ENCODE measurements around the gene TPP1. TPM values are rescaled to one million over a fixed set of nuclear protein-coding genes. Genes with fewer than 3 reads are reported as not detected.

TPP1 gene
- total and polyA plus RNA-seq, 5 donors, result 52.6 to 98.3 (median 72.2) TPM

GRCh38 chr11:6608726-6609501, 10.3 kb downstream of the TPP1 start:
- intact Hi-C loops (cut with DNase I), result no loop called here
- Histone ChIP-seq H3K4me3 (ENCODE audit: low read length) (no peak overlapping the region), H3K27me3 (ENCODE audit: control insufficient read depth, insufficient read depth) (no peaks in the 10 kb centered on the region), H3K4me1 (ENCODE audit: control insufficient read depth, insufficient read depth, low read length) (peaks cover 16% of the 10 kb centered on the region), H3K9me3 (ENCODE audit: control insufficient read depth, low read length) (no peaks in the 10 kb centered on the region), H3K27ac (ENCODE audit: low read length) (no peak overlapping the region)
- no peak for ATAC-seq
- DNase-seq, result no peak
- WGBS, result 84% methylated on average over 14 of the region's 14 CpGs

- WGBS, result 86% methylated on average over 9 of the region's 9 CpGs
- intact Hi-C loops (cut with DNase I), result no loop called here
- Histone ChIP-seq H3K27ac (ENCODE audit: low read length) (peak overlapping the region; percentile 47), H3K9me3 (ENCODE audit: control insufficient read depth, low read length) (no peaks in the 10 kb centered on the region), H3K27me3 (ENCODE audit: control insufficient read depth, insufficient read depth) (no peaks in the 10 kb centered on the region), H3K4me1 (ENCODE audit: control insufficient read depth, insufficient read depth, low read length) (peaks cover 16% of the 10 kb centered on the region), H3K4me3 (ENCODE audit: low read length) (no peak overlapping the region)
- DNase-seq (peak in 1 of 3 donors; percentile 46), ATAC-seq (no peak)
Observed at GRCh38 chr11:6608011-6608410, 11.2 kb downstream of the TPP1 start.

- ATAC-seq (no peak), DNase-seq (no peak)
- Histone ChIP-seq H3K27me3 (ENCODE audit: control insufficient read depth, insufficient read depth) (no peaks in the 10 kb centered on the region), H3K4me3 (ENCODE audit: low read length) (no peak overlapping the region), H3K9me3 (ENCODE audit: control insufficient read depth, low read length) (no peaks in the 10 kb centered on the region), H3K27ac (ENCODE audit: low read length) (peak overlapping the region; percentile 61), H3K4me1 (ENCODE audit: control insufficient read depth, insufficient read depth, low read length) (peaks cover 16% of the 10 kb centered on the region)
- intact Hi-C loops (cut with DNase I), result no loop called here
Observed at GRCh38 chr11:6607190-6607795, 11.9 kb downstream of the TPP1 start.

DNA sequence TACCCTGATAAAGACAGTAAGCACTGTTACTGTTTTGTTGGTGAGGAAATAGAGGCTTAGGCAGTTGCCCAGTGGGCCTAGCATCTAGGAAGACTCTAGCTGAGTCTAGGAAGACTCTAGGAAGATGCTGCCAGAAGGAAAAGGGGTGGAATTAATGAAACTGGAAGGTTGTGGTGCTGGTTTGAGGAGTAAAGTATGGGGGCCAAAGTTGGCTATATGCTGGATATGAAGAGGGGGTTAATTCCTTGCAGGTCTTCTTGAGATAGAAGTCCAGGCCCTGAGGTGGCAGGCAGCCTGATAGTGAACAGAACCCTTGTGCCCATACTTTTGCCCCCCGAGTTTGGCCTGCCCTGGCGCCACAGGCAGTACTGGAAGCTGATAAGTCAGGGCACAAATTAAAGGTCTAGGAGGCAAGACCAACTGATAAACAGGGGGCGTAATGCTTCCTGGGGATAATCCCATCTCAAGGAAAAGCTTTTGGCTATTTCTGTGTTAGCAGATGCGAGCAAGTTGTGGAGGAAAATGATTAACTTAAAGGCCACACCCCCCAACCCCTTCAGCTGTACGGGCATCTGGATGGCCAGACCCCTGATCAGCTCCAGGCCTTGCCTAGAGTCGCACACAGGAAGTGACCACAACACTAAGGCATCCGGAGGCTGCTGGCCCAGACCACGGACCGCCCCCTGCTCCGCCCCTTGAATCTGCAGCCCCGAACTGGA, 12.6 kb downstream of the TPP1 start:
- Histone ChIP-seq H3K4me1 (ENCODE audit: control insufficient read depth, insufficient read depth, low read length) (peaks cover 23% of the 10 kb centered on the region), H3K27me3 (ENCODE audit: control insufficient read depth, insufficient read depth) (no peaks in the 10 kb centered on the region), H3K27ac (ENCODE audit: low read length) (peak overlapping the region; percentile 100), H3K4me3 (ENCODE audit: low read length) (peak overlapping the region; percentile 26), H3K9me3 (ENCODE audit: control insufficient read depth, low read length) (no peaks in the 10 kb centered on the region)
- DNase-seq (peak; percentile 93 to 98 (median 97)), ATAC-seq (peak; percentile 81 to 84)
- intact Hi-C loops (cut with DNase I), result no loop called here
- 5% methylated on average over 11 of the region's 11 CpGs for WGBS

- no peaks in the 10 kb centered on the region for H3K9me3 ChIP-seq (ENCODE audit: control insufficient read depth, low read length)
- intact Hi-C loops (cut with DNase I), result loop anchor here in 1 of 4 donors (5.0 kb wide), 2 partner anchors 72 to 78 kb away; partner anchors contain the start of gene MRPL17
- ATAC-seq (no peak), DNase-seq (no peak)
- no peaks in the 10 kb centered on the region for H3K27me3 ChIP-seq (ENCODE audit: control insufficient read depth, insufficient read depth)
- H3K4me3 ChIP-seq (ENCODE audit: low read length), result peak overlapping the region; percentile 87
- 4% methylated on average over 3 of the region's 3 CpGs for whole genome bisulfite sequencing
- H3K27ac ChIP-seq (ENCODE audit: low read length), result peak overlapping the region; percentile 99
- H3K4me1 ChIP-seq (ENCODE audit: control insufficient read depth, insufficient read depth, low read length), result peaks cover 23% of the 10 kb centered on the region
Observed at GRCh38 chr11:6604790-6605189, 14.4 kb downstream of the TPP1 start.

DNA sequence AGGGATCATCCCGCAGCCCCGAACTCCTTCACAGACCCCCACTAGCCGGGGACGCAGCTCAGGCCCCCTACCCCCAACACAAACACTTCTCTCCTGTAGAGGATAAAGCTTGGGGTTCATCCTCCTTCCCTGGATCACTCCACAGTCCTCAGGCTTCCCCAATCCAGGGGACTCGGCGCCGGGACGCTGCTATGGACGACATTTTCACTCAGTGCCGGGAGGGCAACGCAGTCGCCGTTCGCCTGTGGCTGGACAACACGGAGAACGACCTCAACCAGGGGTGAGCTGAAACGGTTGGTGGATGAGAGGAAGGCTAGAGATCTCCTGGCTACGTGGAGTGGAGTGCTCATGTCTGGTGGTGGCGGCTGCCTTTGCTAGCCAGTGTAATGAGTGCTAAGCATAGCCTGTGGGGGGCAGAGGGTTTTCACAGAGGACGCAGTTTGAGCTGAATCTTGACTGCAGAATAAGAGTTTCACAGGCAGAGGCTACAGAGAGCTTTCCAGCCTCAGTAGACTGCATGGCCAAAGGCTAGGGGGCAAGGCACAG, 15.1 kb downstream of the TPP1 start:
- WGBS, result under 1% methylated on average over 20 of the region's 20 CpGs
- ATAC-seq (peak; percentile 52 to 56), DNase-seq (peak in 1 of 3 donors; percentile 73)
- peak overlapping the region; percentile 99 for H3K27ac ChIP-seq (ENCODE audit: low read length)
- peak overlapping the region; percentile 87 for H3K4me3 ChIP-seq (ENCODE audit: low read length)
- peaks cover 23% of the 10 kb centered on the region for H3K4me1 ChIP-seq (ENCODE audit: control insufficient read depth, insufficient read depth, low read length)
- H3K9me3 ChIP-seq (ENCODE audit: control insufficient read depth, low read length), result no peaks in the 10 kb centered on the region
- intact Hi-C loops (cut with DNase I), result loop anchor here in 1 of 4 donors (5.0 kb wide), 2 partner anchors 72 to 78 kb away; partner anchors contain the start of gene MRPL17
- no peaks in the 10 kb centered on the region for H3K27me3 ChIP-seq (ENCODE audit: control insufficient read depth, insufficient read depth)

DNA sequence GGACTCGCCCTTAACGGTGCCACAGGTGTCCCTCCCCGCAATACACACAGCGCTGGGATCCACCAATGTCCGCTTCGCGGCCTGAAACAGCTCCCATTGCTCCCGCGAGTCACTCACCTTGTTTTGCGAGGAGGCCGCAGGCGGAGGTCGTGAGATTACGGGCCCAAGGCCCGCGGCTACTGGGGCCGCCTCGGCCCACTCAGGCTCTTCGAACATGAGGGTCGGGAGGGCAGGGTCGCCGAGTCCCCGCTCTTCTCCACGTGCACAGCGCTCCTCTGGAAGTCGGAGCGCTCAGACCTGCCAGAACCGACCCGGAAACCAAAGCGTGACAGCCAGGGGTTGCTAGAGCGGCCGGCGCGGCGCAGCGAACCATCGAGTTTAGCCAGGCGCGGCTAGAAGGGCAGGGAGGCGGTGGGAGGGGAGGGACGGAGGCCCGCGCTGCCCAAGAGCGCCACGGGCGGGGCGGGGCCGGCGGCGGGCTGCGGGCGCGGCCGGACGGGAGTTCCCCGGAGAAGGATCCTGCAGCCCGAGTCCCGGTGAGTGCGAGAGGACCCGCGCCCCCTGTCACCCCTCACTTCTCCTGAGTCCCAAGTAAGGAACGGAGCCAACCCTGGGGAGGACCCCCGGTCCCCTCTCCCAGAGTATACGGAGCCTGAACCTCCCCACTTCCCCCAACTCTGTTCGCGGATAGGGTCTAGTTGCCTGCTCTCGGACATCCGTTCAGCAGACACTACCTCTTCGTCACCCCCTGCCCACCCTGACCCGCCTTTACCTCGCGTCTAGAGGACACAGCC, 15.7 kb downstream of the TPP1 start, which contains the start of the genes ILK and RRP8:
ILK (plus strand) TSS at position 488 of the 794 bp plus-strand sequence. CDS start 498 bp downstream, outside the sequence.
RRP8 (minus strand) TSS at position 330 of the 794 bp plus-strand sequence; CDS start at position 216, 114 bp downstream.
- Histone ChIP-seq H3K27me3 (ENCODE audit: control insufficient read depth, insufficient read depth) (no peaks in the 10 kb centered on the region), H3K27ac (ENCODE audit: low read length) (peak within 1 kb of the TSS; percentile 99), H3K9me3 (ENCODE audit: control insufficient read depth, low read length) (no peaks in the 10 kb centered on the region), H3K4me3 (ENCODE audit: low read length) (peak within 1 kb of the TSS; percentile 87), H3K4me1 (ENCODE audit: control insufficient read depth, insufficient read depth, low read length) (peaks cover 23% of the 10 kb centered on the region)
- DNase-seq (peak; percentile 91 to 97 (median 97)), ATAC-seq (peak; percentile 91 to 93)
- intact Hi-C loops (cut with DNase I), result loop anchor here in 1 of 4 donors (5.0 kb wide), 2 partner anchors 71 to 79 kb away; partner anchors contain the start of gene MRPL17
- under 1% methylated on average over 72 of the region's 72 CpGs for WGBS

- Histone ChIP-seq H3K4me1 (ENCODE audit: control insufficient read depth, insufficient read depth, low read length) (peaks cover 17% of the 10 kb centered on the region), H3K9me3 (ENCODE audit: control insufficient read depth, low read length) (no peaks in the 10 kb centered on the region), H3K27me3 (ENCODE audit: control insufficient read depth, insufficient read depth) (no peaks in the 10 kb centered on the region), H3K27ac (ENCODE audit: low read length) (no peak overlapping the region), H3K4me3 (ENCODE audit: low read length) (peak overlapping the region; percentile 87)
- intact Hi-C loops (cut with DNase I), result loop anchor here in 1 of 4 donors (5.0 kb wide), 2 partner anchors 70 to 80 kb away; partner anchors contain the start of gene MRPL17
- no peak for ATAC-seq
- no peak for DNase-seq
- 56% methylated on average over 7 of the region's 7 CpGs for WGBS
Observed at GRCh38 chr11:6602096-6602940, 16.9 kb downstream of the TPP1 start.

GRCh38 chr11:6601041-6601461, 18.2 kb downstream of the TPP1 start:
- ATAC-seq (no peak), DNase-seq (peak in 1 of 3 donors; percentile 59)
- H3K4me1 ChIP-seq (ENCODE audit: control insufficient read depth, insufficient read depth, low read length), result peaks cover 15% of the 10 kb centered on the region
- H3K4me3 ChIP-seq (ENCODE audit: low read length), result no peak overlapping the region
- H3K27ac ChIP-seq (ENCODE audit: low read length), result no peak overlapping the region
- no peaks in the 10 kb centered on the region for H3K9me3 ChIP-seq (ENCODE audit: control insufficient read depth, low read length)
- no peaks in the 10 kb centered on the region for H3K27me3 ChIP-seq (ENCODE audit: control insufficient read depth, insufficient read depth)
- intact Hi-C loops (cut with DNase I), result loop anchor here in 1 of 4 donors (5.0 kb wide), 2 partner anchors 69 to 81 kb away; partner anchors contain the start of gene MRPL17
- 98% methylated on average over 13 of the region's 13 CpGs for WGBS

Data from right cardiac atrium (tissue), 5 donors.